ENCODE measurements around the gene EIF2D. TPM values are rescaled to one million over a fixed set of nuclear protein-coding genes. Genes with fewer than 3 reads are reported as not detected.

EIF2D gene
- total RNA-seq, 4 donors from 2014 or later: 42.0 to 78.4 (median 60.0) TPM

DNA sequence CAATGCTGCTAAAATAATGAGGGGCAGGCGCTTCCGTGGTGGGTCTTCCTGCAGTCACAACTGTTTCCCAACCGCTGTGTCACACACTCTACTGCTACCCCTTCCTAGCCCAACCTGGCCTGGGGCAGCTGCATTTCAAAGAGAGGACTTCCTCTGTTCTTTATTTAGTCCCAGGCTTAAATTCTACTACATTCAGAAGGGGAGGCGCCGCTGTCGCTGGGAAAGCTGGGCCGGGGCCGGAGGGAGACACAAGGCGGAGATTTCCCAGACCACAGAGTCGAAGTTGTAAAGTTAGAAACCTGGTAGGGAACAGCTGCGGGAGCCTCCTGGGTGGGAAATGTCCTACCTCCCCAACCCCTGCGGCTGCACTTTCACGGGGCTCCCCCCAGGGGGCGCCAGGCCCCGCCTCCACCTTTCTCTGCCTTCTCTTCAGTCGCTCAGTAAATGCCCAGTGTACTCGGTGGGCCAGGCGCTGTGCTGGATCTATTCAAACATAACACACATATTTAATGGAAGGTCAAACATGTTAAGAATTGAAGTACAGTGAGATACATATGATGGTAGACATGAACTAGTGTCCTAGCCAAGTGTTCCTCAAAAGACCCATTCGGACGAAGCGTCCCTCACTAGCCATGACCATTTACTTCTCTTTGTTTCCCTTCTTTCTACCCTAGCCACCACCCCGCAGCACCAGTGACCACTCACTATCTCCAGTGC, 46.2 kb upstream of the EIF2D start:
- Histone ChIP-seq H3K4me1 (peaks cover 0 to 5% (median 0%) of the 10 kb centered on the region in 4 donors), H3K27ac (no peak overlapping the region), H3K27me3 (peaks cover 0 to 36% of the 10 kb centered on the region in 2 donors), H3K36me3 (no peaks in the 10 kb centered on the region), H3K9me3 (no peaks in the 10 kb centered on the region), H3K4me3 (no peak overlapping the region)
- 20 to 25% methylated on average over 22 of the region's 22 CpGs for WGBS, 2 donors
- DNase-seq (ENCODE audit: low spot score in 2 of 2): no peak
- TF ChIP-seq, protein P1, sequence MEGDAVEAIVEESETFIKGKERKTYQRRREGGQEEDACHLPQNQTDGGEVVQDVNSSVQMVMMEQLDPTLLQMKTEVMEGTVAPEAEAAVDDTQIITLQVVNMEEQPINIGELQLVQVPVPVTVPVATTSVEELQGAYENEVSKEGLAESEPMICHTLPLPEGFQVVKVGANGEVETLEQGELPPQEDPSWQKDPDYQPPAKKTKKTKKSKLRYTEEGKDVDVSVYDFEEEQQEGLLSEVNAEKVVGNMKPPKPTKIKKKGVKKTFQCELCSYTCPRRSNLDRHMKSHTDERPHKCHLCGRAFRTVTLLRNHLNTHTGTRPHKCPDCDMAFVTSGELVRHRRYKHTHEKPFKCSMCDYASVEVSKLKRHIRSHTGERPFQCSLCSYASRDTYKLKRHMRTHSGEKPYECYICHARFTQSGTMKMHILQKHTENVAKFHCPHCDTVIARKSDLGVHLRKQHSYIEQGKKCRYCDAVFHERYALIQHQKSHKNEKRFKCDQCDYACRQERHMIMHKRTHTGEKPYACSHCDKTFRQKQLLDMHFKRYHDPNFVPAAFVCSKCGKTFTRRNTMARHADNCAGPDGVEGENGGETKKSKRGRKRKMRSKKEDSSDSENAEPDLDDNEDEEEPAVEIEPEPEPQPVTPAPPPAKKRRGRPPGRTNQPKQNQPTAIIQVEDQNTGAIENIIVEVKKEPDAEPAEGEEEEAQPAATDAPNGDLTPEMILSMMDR (IDR thresholded peaks at IDR 0.05): peak; percentile 43 to 76 (median 58)
- no peak for TF ChIP-seq EP300 (IDR thresholded peaks at IDR 0.05)
- no peak for TF ChIP-seq POLR2A (IDR thresholded peaks at IDR 0.05)

DNA sequence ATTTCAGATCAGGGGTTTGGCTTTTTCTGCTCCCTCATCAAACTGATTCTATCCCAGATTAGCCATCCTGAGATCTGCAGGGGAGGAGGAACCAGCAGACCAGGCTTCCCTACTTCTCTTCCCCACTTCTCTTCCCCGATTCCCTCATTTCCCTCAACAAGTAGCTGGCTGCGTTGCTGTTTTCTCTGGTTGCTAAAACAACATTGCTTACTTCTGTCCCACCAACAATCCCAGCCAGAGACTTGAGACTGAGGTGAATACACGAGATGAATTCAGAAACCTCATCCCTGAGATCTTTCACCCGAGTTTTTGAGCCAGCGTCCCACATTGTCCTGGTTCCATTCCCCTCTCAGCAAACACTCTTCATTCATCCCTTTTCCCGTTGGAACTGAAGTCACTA, 45.5 kb upstream of the EIF2D start:
- H3K9me3 ChIP-seq: no peaks in the 10 kb centered on the region
- no peak for TF ChIP-seq POLR2A (IDR thresholded peaks at IDR 0.05)
- TF ChIP-seq, protein P1 (IDR thresholded peaks at IDR 0.05): no peak
- no peak for TF ChIP-seq EP300 (IDR thresholded peaks at IDR 0.05)
- H3K27me3 ChIP-seq: peaks cover 0 to 32% of the 10 kb centered on the region in 2 donors
- no peak overlapping the region for H3K4me3 ChIP-seq
- H3K4me1 ChIP-seq: peaks cover 0 to 3% (median 0%) of the 10 kb centered on the region in 4 donors
- H3K36me3 ChIP-seq: no peaks in the 10 kb centered on the region
- H3K27ac ChIP-seq: no peak overlapping the region
- 54 to 75% methylated on average over 5 to 6 of the region's 6 CpGs for WGBS, 2 donors
- no peak for DNase-seq (ENCODE audit: low spot score in 2 of 2)

DNA sequence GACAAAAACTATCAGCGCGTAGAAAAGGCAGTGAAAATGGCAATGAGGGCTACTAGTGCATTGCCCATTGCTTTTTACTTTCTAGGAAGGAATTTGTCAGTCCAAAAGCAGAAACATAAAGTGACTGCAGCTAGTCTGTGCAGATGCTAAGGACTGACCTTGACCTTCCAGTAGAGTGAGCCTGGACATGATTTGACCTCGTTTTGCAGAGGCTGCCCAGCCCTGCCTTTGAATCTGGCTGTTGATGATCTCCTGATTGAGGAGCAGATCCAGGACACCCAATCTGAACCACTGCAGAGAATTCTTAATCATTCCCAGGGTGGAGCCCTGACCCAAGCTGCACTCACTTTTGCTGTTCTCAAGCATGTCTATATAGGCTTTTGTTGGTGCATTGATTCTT, 44.7 kb upstream of the EIF2D start:
- WGBS, 2 donors: 86 to 97% methylated on average over 3 of the region's 3 CpGs
- Histone ChIP-seq H3K27me3 (peaks cover 0 to 32% of the 10 kb centered on the region in 2 donors), H3K9me3 (no peaks in the 10 kb centered on the region), H3K4me1 (peaks cover 0 to 3% (median 0%) of the 10 kb centered on the region in 4 donors), H3K36me3 (no peaks in the 10 kb centered on the region), H3K27ac (no peak overlapping the region), H3K4me3 (no peak overlapping the region)
- TF ChIP-seq POLR2A (IDR thresholded peaks at IDR 0.05) (no peak), EP300 (IDR thresholded peaks at IDR 0.05) (no peak)
- TF ChIP-seq, protein P1 (IDR thresholded peaks at IDR 0.05): no peak
- DNase-seq (ENCODE audit: low spot score in 2 of 2): no peak

DNA sequence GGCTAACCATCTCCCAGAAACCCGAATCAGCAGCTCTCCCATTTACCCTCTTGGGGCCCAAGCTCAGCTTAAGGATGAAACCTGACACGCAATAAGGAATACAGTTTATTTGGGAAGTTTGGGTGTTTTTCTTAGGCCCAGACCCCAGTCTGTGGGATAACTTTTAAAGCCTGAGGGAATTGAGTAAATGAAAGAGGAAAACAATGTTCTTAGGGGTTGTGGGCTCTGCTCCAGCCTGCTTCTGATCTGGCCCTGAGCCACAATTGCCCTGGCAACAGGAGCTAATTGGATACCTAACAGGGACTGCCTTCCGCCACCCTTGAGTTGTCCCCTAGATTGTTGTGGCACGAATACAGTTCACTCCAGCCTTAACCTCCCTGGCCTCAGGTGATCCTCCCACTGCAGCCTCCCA, 43.2 kb upstream of the EIF2D start:
- DNase-seq (ENCODE audit: low spot score in 2 of 2): no peak
- TF ChIP-seq EP300 (IDR thresholded peaks at IDR 0.05) (no peak), POLR2A (IDR thresholded peaks at IDR 0.05) (no peak)
- TF ChIP-seq, protein P1 (IDR thresholded peaks at IDR 0.05): no peak
- H3K9me3 ChIP-seq: no peaks in the 10 kb centered on the region
- 65 to 72% methylated on average over 4 of the region's 4 CpGs for WGBS, 2 donors
- H3K4me3 ChIP-seq: no peak overlapping the region
- no peaks in the 10 kb centered on the region for H3K36me3 ChIP-seq
- H3K27me3 ChIP-seq: peaks cover 0 to 21% of the 10 kb centered on the region in 2 donors
- no peak overlapping the region for H3K27ac ChIP-seq
- peaks cover 0 to 3% (median 0%) of the 10 kb centered on the region in 4 donors for H3K4me1 ChIP-seq

DNA sequence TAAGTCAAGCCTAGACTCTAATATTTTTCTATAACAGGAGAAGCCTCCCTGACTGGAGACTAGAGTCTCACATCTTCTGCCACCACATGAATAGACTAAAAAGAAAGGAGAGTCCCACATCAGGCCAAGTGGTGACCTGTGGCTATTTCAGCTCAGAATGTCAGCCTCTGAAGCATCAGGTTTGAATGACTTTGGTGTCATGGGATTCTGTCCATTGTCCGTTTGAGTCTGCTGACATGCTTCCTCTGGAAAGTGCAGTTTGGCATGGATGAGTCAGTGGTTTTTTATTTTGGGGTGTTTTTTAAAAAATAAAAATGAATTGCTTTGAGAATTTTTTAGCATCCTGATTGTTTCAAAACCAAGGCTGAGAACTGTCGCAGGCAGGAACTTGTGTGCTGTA, 42.6 kb upstream of the EIF2D start:
- DNase-seq (ENCODE audit: low spot score in 2 of 2): no peak
- Histone ChIP-seq H3K27ac (no peak overlapping the region), H3K27me3 (peaks cover 0 to 15% of the 10 kb centered on the region in 2 donors), H3K4me1 (peaks cover 0 to 3% (median 0%) of the 10 kb centered on the region in 4 donors), H3K4me3 (no peak overlapping the region), H3K9me3 (no peaks in the 10 kb centered on the region), H3K36me3 (no peaks in the 10 kb centered on the region)
- no peak for TF ChIP-seq POLR2A (IDR thresholded peaks at IDR 0.05)
- TF ChIP-seq EP300 (IDR thresholded peaks at IDR 0.05): no peak
- TF ChIP-seq, protein P1 (IDR thresholded peaks at IDR 0.05): no peak
- 58 to 74% methylated on average over 2 of the region's 2 CpGs for WGBS, 2 donors
